22Rv1 (cell line): ENCODE measurements around the gene ZNF750.

Experiments
- CTCF ChIP-seq: fragments of 450-650 bp; IDR thresholded peaks from 2 replicates; pipeline ENCODE4 v1.5.1; 2017; ENCODE audit warnings: mild to moderate bottlenecking
- ZFX ChIP-seq: fragments of 450-650 bp; IDR thresholded peaks from 2 replicates; pipeline ENCODE4 v1.6.1; 2017; ENCODE audit warnings: antibody characterized with exemption, borderline replicate concordance

- TF ChIP-seq CTCF, result no peak
- TF ChIP-seq ZFX, result no peak
These were observed 36.3 kb upstream of the ZNF750 start for GRCh38 chr17:82876149-82876548.
